Endothelial cell of umbilical vein (primary cell): Measurements from ENCODE around the gene DEPDC1. TPM values are rescaled to one million over a fixed set of nuclear protein-coding genes. Genes with fewer than 3 reads are reported as not detected.
A peak's percentile ranks its signal among the peaks of the same experiment; 100 is the strongest.

ENCODE experiments used
- BruUV-seq: library from RNA; stranded (reverse); fragments of 400-500 nt; replicated peaks from 2 replicates; lab custom pipeline; 2021; lab: Mats Ljungman, UMichigan
- CTCF ChIA-PET: fragments of 300-600, 350-600 bp; sonication (Branson Sonifier 250); formaldehyde crosslinking; loops from one replicate; lab custom pipeline; 2021; ENCODE audit warnings: antibody characterized with exemption, inconsistent platforms; lab: Charles Lee
- POLR2A ChIA-PET: fragments of 300-600, 350-600 bp; sonication (Branson Sonifier 250); formaldehyde crosslinking; loops from one replicate; lab custom pipeline; 2021; ENCODE audit warnings: antibody characterized with exemption, inconsistent platforms; lab: Charles Lee
- DNase-seq: peaks from one replicate; pipeline ENCODE4 v3.0.0-alpha.2; 2011; ENCODE audit warnings: low read depth, low spot score
- FAIRE-seq: peaks from 2 replicates; lab custom pipeline; 2011; peaks lifted over from hg19 to GRCh38; lab: Jason Lieb, UNC
- H2AFZ ChIP-seq: 2 replicates; pipeline ENCODE4 v1.6.0; 2012; ENCODE audit warnings: low read depth, low read length, control low read depth, inconsistent platforms
- H3K27ac ChIP-seq: 2 replicates; pipeline ENCODE4 v1.5.1; 2011; ENCODE audit warnings: low read depth, mild to moderate bottlenecking, control low read depth, low read length, moderate library complexity; ENCODE audit not compliant: insufficient read depth
- H3K27me3 ChIP-seq, 2 experiments: 2 replicates each; pipeline versions ENCODE4 v1.6.0 to v1.6.1; 2011; ENCODE audit warnings: low read length in 2 of 2, mixed read lengths in 1 of 2; ENCODE audit not compliant: control insufficient read depth in 2 of 2, insufficient read depth in 2 of 2
- H3K36me3 ChIP-seq, 2 experiments: 2 replicates in 1 of 2; 3 replicates in 1 of 2; pipeline ENCODE4 v1.5.1; 2011; ENCODE audit warnings: low read length in 2 of 2, mild to moderate bottlenecking in 1 of 2, moderate library complexity in 1 of 2; ENCODE audit not compliant: control insufficient read depth in 2 of 2, insufficient read depth in 2 of 2; ENCODE audit errors: extremely low read depth in 1 of 2
- H3K4me1 ChIP-seq: 3 replicates; pipeline ENCODE4 v1.5.1; 2011; ENCODE audit warnings: mild to moderate bottlenecking, low read length; ENCODE audit not compliant: control insufficient read depth, insufficient read depth; ENCODE audit errors: extremely low read depth
- H3K4me2 ChIP-seq: 2 replicates; pipeline ENCODE4 v1.6.1; 2011; ENCODE audit warnings: low read length, control low read depth, mixed read lengths; ENCODE audit not compliant: insufficient read depth
- H3K4me3 ChIP-seq, 3 experiments: fragments of 200-600 bp in 1 of 3; sonication (generic), shearing (Covaris generic) in 1 of 3; replicated peaks in 1 of 3; 2 replicates each; pipeline ENCODE4 v1.5.1; 2011 to 2016; ENCODE audit warnings: control low read depth in 3 of 3, low read length in 3 of 3, mild to moderate bottlenecking in 2 of 3, inconsistent platforms in 1 of 3, low read depth in 1 of 3, moderate library complexity in 1 of 3; ENCODE audit not compliant: insufficient read depth in 1 of 3
- H3K79me2 ChIP-seq: 2 replicates; pipeline ENCODE4 v1.6.0; 2012; ENCODE audit warnings: low read length, inconsistent platforms; ENCODE audit not compliant: control insufficient read depth, insufficient read depth
- H3K9ac ChIP-seq: replicated peaks from 2 replicates; pipeline ENCODE3; 2011; ENCODE audit warnings: low read length, control low read depth; ENCODE audit not compliant: insufficient read depth; ENCODE audit errors: extremely low read depth
- H3K9me1 ChIP-seq: replicated peaks from 3 replicates; pipeline ENCODE4 v1.6.0; 2011; ENCODE audit warnings: mild to moderate bottlenecking, low read length; ENCODE audit not compliant: control insufficient read depth, insufficient read depth; ENCODE audit errors: extremely low read depth
- H3K9me3 ChIP-seq: replicated peaks from 2 replicates; pipeline ENCODE4 v1.5.1; 2012; ENCODE audit warnings: low read length, inconsistent platforms; ENCODE audit not compliant: control insufficient read depth, insufficient read depth
- H4K20me1 ChIP-seq: replicated peaks from 2 replicates; pipeline ENCODE3; 2011; ENCODE audit warnings: mild to moderate bottlenecking, low read length; ENCODE audit not compliant: control insufficient read depth, insufficient read depth; ENCODE audit errors: extremely low read depth
- GATA2 ChIP-seq: IDR thresholded peaks from 2 replicates; pipeline ENCODE4 v1.7.0; 2011; ENCODE audit warnings: low read depth, mild to moderate bottlenecking, moderate library complexity, mixed read lengths, low read length; ENCODE audit not compliant: insufficient read length, insufficient read depth
- JUN ChIP-seq: IDR thresholded peaks from 2 replicates; pipeline ENCODE4 v1.6.1; 2011; ENCODE audit warnings: borderline replicate concordance, low read depth; ENCODE audit not compliant: insufficient read length, insufficient read depth
- MYC ChIP-seq: IDR thresholded peaks from one replicate; pipeline ENCODE4 v1.6.1; 2011; ENCODE audit warnings: mild to moderate bottlenecking, low read depth, low read length
- POLR2A ChIP-seq: IDR thresholded peaks from 2 replicates; pipeline ENCODE4 v1.6.1; 2012; ENCODE audit warnings: low read depth, mild to moderate bottlenecking, control low read depth, low read length
- POLR2AphosphoS5 ChIP-seq: IDR thresholded peaks from 2 replicates; pipeline ENCODE4 v1.6.1; 2012; ENCODE audit warnings: low read depth, mild to moderate bottlenecking, control low read depth, low read length, moderate library complexity; ENCODE audit not compliant: insufficient read depth
- dilution Hi-C: fragments of 300-500 bp; cut with MboI; formaldehyde crosslinking; loops from one replicate; pipeline ENCODE4 v1.15.0; 2019; ENCODE audit warnings: low sequenced_read_pairs; ENCODE audit not compliant: extremely low pct_ligation_motif_present
- intact Hi-C: fragments of 100-400 bp; cut with micrococcal nuclease; formaldehyde crosslinking; loops from one replicate; pipeline ENCODE4 v1.10.0; 2022
- polyA plus RNA-seq, 4 experiments: library from polyadenylated mRNA; depleted of rRNA in 3 of 4; stranded (reverse) in 3 of 4; unstranded in 1 of 4; fragments of >200 nt; gene quantifications; 2 replicates each; pipeline versions ENCODE4 v1.2.1 to v1.2.3, GENCODE V29; 2011 to 2012; ENCODE audit warnings: missing spikeins in 1 of 4
- total RNA-seq: library from RNA; stranded (reverse); gene quantifications from 2 replicates; pipeline ENCODE4 v1.2.3, GENCODE V29; 2021
- TF ChIP-seq, protein P1 (sequence below), 2 donors: IDR thresholded peaks; 1 replicate in 1 of 2; 2 replicates in 1 of 2; pipeline ENCODE4 v1.5.1; 2011; ENCODE audit warnings: low read length in 2 of 2, mild to moderate bottlenecking in 2 of 2, moderate library complexity in 2 of 2, control low read depth in 1 of 2, inconsistent platforms in 1 of 2, low read depth in 1 of 2; ENCODE audit not compliant: insufficient read depth in 1 of 2; ENCODE audit errors: extremely low read depth in 1 of 2

DEPDC1 gene
- total and polyA plus RNA-seq, 2 donors (not counting 3 experiments of a cell fraction or from before 2014, with no cell fraction given): 5.5 to 30.4 TPM

DNA sequence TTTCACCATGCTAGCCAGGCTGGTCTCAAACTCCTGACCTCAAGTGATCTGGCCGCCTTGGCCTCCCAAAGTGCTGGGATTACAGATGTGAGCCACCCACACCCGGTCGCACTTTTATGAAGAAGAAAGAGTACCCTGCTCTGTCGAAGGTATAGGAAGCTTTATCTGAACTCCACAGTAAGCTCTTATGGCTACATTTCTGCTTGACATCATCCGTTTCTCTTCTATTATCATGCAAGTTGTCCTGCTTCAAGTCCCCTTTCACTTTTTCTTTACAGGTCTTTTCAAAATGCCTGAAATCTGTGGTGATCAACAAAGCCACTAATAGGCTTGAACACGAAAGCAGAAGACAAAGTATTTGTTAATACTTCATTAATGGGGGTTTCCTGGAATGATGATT is 51.2 kb downstream of the DEPDC1 start:
- Histone ChIP-seq H4K20me1 (no peaks in the 10 kb centered on the region), H3K4me3 (no peak overlapping the region), H3K4me1 (no peaks in the 10 kb centered on the region), H3K79me2 (no peaks in the 10 kb centered on the region), H2AFZ (no peak overlapping the region), H3K27ac (no peak overlapping the region), H3K4me2 (no peak overlapping the region), H3K36me3 (no peaks in the 10 kb centered on the region), H3K27me3 (peaks cover 0 to 2% of the 10 kb centered on the region in 2 experiments), H3K9me1 (no peaks in the 10 kb centered on the region), H3K9me3 (no peaks in the 10 kb centered on the region), H3K9ac (no peak overlapping the region)
- no TSS peak for BruUV-seq
- CTCF ChIA-PET: no interaction called here
- no peak for FAIRE-seq
- DNase-seq: no peak
- dilution Hi-C loops: no loop called here
- intact Hi-C loops: no loop called here
- TF ChIP-seq POLR2A: no peak
- POLR2A ChIA-PET: no interaction called here

GRCh38 chr1:68442822-68443556 is 53.9 kb downstream of the DEPDC1 start:
- dilution Hi-C loops: no loop called here

More at GRCh38 chr1:68442822-68443556, 53.9 kb downstream of the DEPDC1 start:
- Histone ChIP-seq H3K79me2 (no peaks in the 10 kb centered on the region), H3K9me1 (no peaks in the 10 kb centered on the region), H3K36me3 (no peaks in the 10 kb centered on the region), H3K4me2 (no peak overlapping the region), H3K4me1 (no peaks in the 10 kb centered on the region), H3K27me3 (peaks cover 4 to 14% of the 10 kb centered on the region in 2 experiments), H4K20me1 (no peaks in the 10 kb centered on the region), H3K4me3 (no peak overlapping the region), H2AFZ (no peak overlapping the region), H3K9ac (no peak overlapping the region), H3K9me3 (no peaks in the 10 kb centered on the region), H3K27ac (no peak overlapping the region)
- ChIA-PET CTCF (interaction anchor here (0.6 to 4.3 kb wide), 54 partner anchors 8 to 1322 kb away, joined by 3 to 128 read pairs (median 4); partner anchors contain the start of gene WLS), POLR2A (no interaction called here)
- DNase-seq: peak; percentile 53
- intact Hi-C loops: loop anchor here (1.0 to 2.0 kb wide), 4 partner anchors 97 to 590 kb away; no protein-coding TSS in a partner anchor
- peak; percentile 96 for FAIRE-seq
- no TSS peak for BruUV-seq
- TF ChIP-seq MYC (no peak), POLR2AphosphoS5 (no peak), JUN (peak; percentile 40), GATA2 (no peak)
- TF ChIP-seq, protein P1, sequence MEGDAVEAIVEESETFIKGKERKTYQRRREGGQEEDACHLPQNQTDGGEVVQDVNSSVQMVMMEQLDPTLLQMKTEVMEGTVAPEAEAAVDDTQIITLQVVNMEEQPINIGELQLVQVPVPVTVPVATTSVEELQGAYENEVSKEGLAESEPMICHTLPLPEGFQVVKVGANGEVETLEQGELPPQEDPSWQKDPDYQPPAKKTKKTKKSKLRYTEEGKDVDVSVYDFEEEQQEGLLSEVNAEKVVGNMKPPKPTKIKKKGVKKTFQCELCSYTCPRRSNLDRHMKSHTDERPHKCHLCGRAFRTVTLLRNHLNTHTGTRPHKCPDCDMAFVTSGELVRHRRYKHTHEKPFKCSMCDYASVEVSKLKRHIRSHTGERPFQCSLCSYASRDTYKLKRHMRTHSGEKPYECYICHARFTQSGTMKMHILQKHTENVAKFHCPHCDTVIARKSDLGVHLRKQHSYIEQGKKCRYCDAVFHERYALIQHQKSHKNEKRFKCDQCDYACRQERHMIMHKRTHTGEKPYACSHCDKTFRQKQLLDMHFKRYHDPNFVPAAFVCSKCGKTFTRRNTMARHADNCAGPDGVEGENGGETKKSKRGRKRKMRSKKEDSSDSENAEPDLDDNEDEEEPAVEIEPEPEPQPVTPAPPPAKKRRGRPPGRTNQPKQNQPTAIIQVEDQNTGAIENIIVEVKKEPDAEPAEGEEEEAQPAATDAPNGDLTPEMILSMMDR (IDR thresholded peaks at IDR 0.05; ENCODE audit: extremely low read depth in 1 of 2, insufficient read depth in 1 of 2, low read depth in 1 of 2, low read length in 2 of 2): peak; percentile 55 to 68
